B cell (primary cell): ENCODE results near the gene MED20.

Experiments used
- CTCF ChIP-seq: fragments of 200-600 bp; IDR thresholded peaks from one replicate; pipeline ENCODE4 v1.8.0; 2022; ENCODE audit warnings: antibody characterized with exemption, mild to moderate bottlenecking
- EZH2 ChIP-seq: IDR thresholded peaks from 2 replicates; pipeline ENCODE4 v1.6.1; 2012; ENCODE audit warnings: borderline replicate concordance, low read depth, mild to moderate bottlenecking, moderate library complexity, low read length; ENCODE audit not compliant: insufficient read depth, poor library complexity, severe bottlenecking

- TF ChIP-seq CTCF (no peak), EZH2 (no peak)
Measured at GRCh38 chr6:41900861-41901260, 20.1 kb downstream of the MED20 start.
